Hematopoietic multipotent progenitor cell treated with erythropoietin and hydrocortisone succinate and interleukin-3 and kit ligand, for 8 days (in vitro differentiated cells): Measurements from ENCODE around the gene MCC.

Source experiments
- DNase-seq: peaks from one replicate; pipeline ENCODE4 v3.0.0-alpha.2; 2015

MCC gene

GRCh38 chr5:113040672-113041260 is 447.5 kb downstream of the MCC start:
- no peak for DNase-seq

- no peak for DNase-seq
These were observed 448.3 kb downstream of the MCC start for GRCh38 chr5:113039934-113040285.

GRCh38 chr5:113039229-113039933 is 448.9 kb downstream of the MCC start:
- no peak for DNase-seq

- no peak for DNase-seq
These were observed 449.5 kb downstream of the MCC start for GRCh38 chr5:113038714-113039113.

GRCh38 chr5:113038136-113038535 is 450.1 kb downstream of the MCC start:
- DNase-seq = no peak

GRCh38 chr5:113036826-113037225 is 451.4 kb downstream of the MCC start:
- DNase-seq = no peak

GRCh38 chr5:113036321-113036720 is 451.9 kb downstream of the MCC start:
- DNase-seq = no peak

GRCh38 chr5:113035096-113035495 is 453.2 kb downstream of the MCC start:
- no peak for DNase-seq

- DNase-seq = no peak
These were observed 454.0 kb downstream of the MCC start for GRCh38 chr5:113034182-113034773.

- DNase-seq = no peak
These were observed 456.7 kb downstream of the MCC start for GRCh38 chr5:113031557-113031956.

GRCh38 chr5:113031104-113031503 is 457.1 kb downstream of the MCC start:
- no peak for DNase-seq

GRCh38 chr5:113029614-113030013 is 458.6 kb downstream of the MCC start:
- DNase-seq = no peak

GRCh38 chr5:113027431-113027830 is 460.8 kb downstream of the MCC start:
- DNase-seq = no peak

- DNase-seq = no peak
These were observed 461.2 kb downstream of the MCC start for GRCh38 chr5:113027015-113027414.

GRCh38 chr5:113026211-113026610 is 462.0 kb downstream of the MCC start:
- no peak for DNase-seq

- no peak for DNase-seq
These were observed 462.7 kb downstream of the MCC start for GRCh38 chr5:113025596-113025995.

- no peak for DNase-seq
These were observed 464.1 kb downstream of the MCC start for GRCh38 chr5:113024076-113024697.

GRCh38 chr5:113022661-113023060 is 465.6 kb downstream of the MCC start:
- DNase-seq = no peak

GRCh38 chr5:113020461-113021273 is 467.6 kb downstream of the MCC start:
- no peak for DNase-seq

- DNase-seq = no peak
These were observed 470.2 kb downstream of the MCC start for GRCh38 chr5:113017881-113018635.

GRCh38 chr5:113005454-113005853 is 482.8 kb downstream of the MCC start:
- DNase-seq = no peak

GRCh38 chr5:113003763-113004162 is 484.5 kb downstream of the MCC start:
- DNase-seq = no peak
